Endothelial cell of umbilical vein (primary cell): ENCODE measurements around the gene ETV4. TPM values are rescaled to one million over a fixed set of nuclear protein-coding genes. Genes with fewer than 3 reads are reported as not detected.

Source experiments
- BruUV-seq: library from RNA; stranded (reverse); fragments of 400-500 nt; replicated peaks from 2 replicates; lab custom pipeline; 2021; lab: Mats Ljungman, UMichigan
- CTCF ChIA-PET: fragments of 300-600, 350-600 bp; sonication (Branson Sonifier 250); formaldehyde crosslinking; loops from one replicate; lab custom pipeline; 2021; ENCODE audit warnings: antibody characterized with exemption, inconsistent platforms; lab: Charles Lee
- POLR2A ChIA-PET: fragments of 300-600, 350-600 bp; sonication (Branson Sonifier 250); formaldehyde crosslinking; loops from one replicate; lab custom pipeline; 2021; ENCODE audit warnings: antibody characterized with exemption, inconsistent platforms; lab: Charles Lee
- DNase-seq: peaks from one replicate; pipeline ENCODE4 v3.0.0-alpha.2; 2011; ENCODE audit warnings: low read depth, low spot score
- FAIRE-seq: peaks from 2 replicates; lab custom pipeline; 2011; peaks lifted over from hg19 to GRCh38; lab: Jason Lieb, UNC
- H2AFZ ChIP-seq: 2 replicates; pipeline ENCODE4 v1.6.0; 2012; ENCODE audit warnings: low read depth, low read length, control low read depth, inconsistent platforms
- H3K27ac ChIP-seq: 2 replicates; pipeline ENCODE4 v1.5.1; 2011; ENCODE audit warnings: low read depth, mild to moderate bottlenecking, control low read depth, low read length, moderate library complexity; ENCODE audit not compliant: insufficient read depth
- H3K27me3 ChIP-seq, 2 experiments: 2 replicates each; pipeline versions ENCODE4 v1.6.0 to v1.6.1; 2011; ENCODE audit warnings: low read length in 2 of 2, mixed read lengths in 1 of 2; ENCODE audit not compliant: control insufficient read depth in 2 of 2, insufficient read depth in 2 of 2
- H3K36me3 ChIP-seq, 2 experiments: 2 replicates in 1 of 2; 3 replicates in 1 of 2; pipeline ENCODE4 v1.5.1; 2011; ENCODE audit warnings: low read length in 2 of 2, mild to moderate bottlenecking in 1 of 2, moderate library complexity in 1 of 2; ENCODE audit not compliant: control insufficient read depth in 2 of 2, insufficient read depth in 2 of 2; ENCODE audit errors: extremely low read depth in 1 of 2
- H3K4me1 ChIP-seq: 3 replicates; pipeline ENCODE4 v1.5.1; 2011; ENCODE audit warnings: mild to moderate bottlenecking, low read length; ENCODE audit not compliant: control insufficient read depth, insufficient read depth; ENCODE audit errors: extremely low read depth
- H3K4me2 ChIP-seq: 2 replicates; pipeline ENCODE4 v1.6.1; 2011; ENCODE audit warnings: low read length, control low read depth, mixed read lengths; ENCODE audit not compliant: insufficient read depth
- H3K4me3 ChIP-seq, 3 experiments: fragments of 200-600 bp in 1 of 3; sonication (generic), shearing (Covaris generic) in 1 of 3; replicated peaks in 1 of 3; 2 replicates each; pipeline ENCODE4 v1.5.1; 2011 to 2016; ENCODE audit warnings: control low read depth in 3 of 3, low read length in 3 of 3, mild to moderate bottlenecking in 2 of 3, inconsistent platforms in 1 of 3, low read depth in 1 of 3, moderate library complexity in 1 of 3; ENCODE audit not compliant: insufficient read depth in 1 of 3
- H3K79me2 ChIP-seq: 2 replicates; pipeline ENCODE4 v1.6.0; 2012; ENCODE audit warnings: low read length, inconsistent platforms; ENCODE audit not compliant: control insufficient read depth, insufficient read depth
- H3K9ac ChIP-seq: replicated peaks from 2 replicates; pipeline ENCODE3; 2011; ENCODE audit warnings: low read length, control low read depth; ENCODE audit not compliant: insufficient read depth; ENCODE audit errors: extremely low read depth
- H3K9me1 ChIP-seq: replicated peaks from 3 replicates; pipeline ENCODE4 v1.6.0; 2011; ENCODE audit warnings: mild to moderate bottlenecking, low read length; ENCODE audit not compliant: control insufficient read depth, insufficient read depth; ENCODE audit errors: extremely low read depth
- H3K9me3 ChIP-seq: replicated peaks from 2 replicates; pipeline ENCODE4 v1.5.1; 2012; ENCODE audit warnings: low read length, inconsistent platforms; ENCODE audit not compliant: control insufficient read depth, insufficient read depth
- H4K20me1 ChIP-seq: replicated peaks from 2 replicates; pipeline ENCODE3; 2011; ENCODE audit warnings: mild to moderate bottlenecking, low read length; ENCODE audit not compliant: control insufficient read depth, insufficient read depth; ENCODE audit errors: extremely low read depth
- EZH2 ChIP-seq: IDR thresholded peaks from 2 replicates; pipeline ENCODE4 v1.6.1; 2012; ENCODE audit warnings: borderline replicate concordance, low read depth, mild to moderate bottlenecking, moderate library complexity, low read length, inconsistent platforms; ENCODE audit not compliant: severe bottlenecking
- FOS ChIP-seq: IDR thresholded peaks from 2 replicates; pipeline ENCODE4 v1.6.1; 2011; ENCODE audit warnings: mild to moderate bottlenecking, low read length, moderate library complexity, borderline replicate concordance; ENCODE audit not compliant: insufficient read depth
- GATA2 ChIP-seq: IDR thresholded peaks from 2 replicates; pipeline ENCODE4 v1.7.0; 2011; ENCODE audit warnings: low read depth, mild to moderate bottlenecking, moderate library complexity, mixed read lengths, low read length; ENCODE audit not compliant: insufficient read length, insufficient read depth
- JUN ChIP-seq: IDR thresholded peaks from 2 replicates; pipeline ENCODE4 v1.6.1; 2011; ENCODE audit warnings: borderline replicate concordance, low read depth; ENCODE audit not compliant: insufficient read length, insufficient read depth
- MAX ChIP-seq: IDR thresholded peaks from 2 replicates; pipeline ENCODE4 v1.6.1; 2011; ENCODE audit not compliant: insufficient read depth, insufficient read length
- MYC ChIP-seq: IDR thresholded peaks from one replicate; pipeline ENCODE4 v1.6.1; 2011; ENCODE audit warnings: mild to moderate bottlenecking, low read depth, low read length
- POLR2A ChIP-seq: IDR thresholded peaks from 2 replicates; pipeline ENCODE4 v1.6.1; 2012; ENCODE audit warnings: low read depth, mild to moderate bottlenecking, control low read depth, low read length
- POLR2AphosphoS5 ChIP-seq: IDR thresholded peaks from 2 replicates; pipeline ENCODE4 v1.6.1; 2012; ENCODE audit warnings: low read depth, mild to moderate bottlenecking, control low read depth, low read length, moderate library complexity; ENCODE audit not compliant: insufficient read depth
- dilution Hi-C: fragments of 300-500 bp; cut with MboI; formaldehyde crosslinking; loops from one replicate; pipeline ENCODE4 v1.15.0; 2019; ENCODE audit warnings: low sequenced_read_pairs; ENCODE audit not compliant: extremely low pct_ligation_motif_present
- intact Hi-C: fragments of 100-400 bp; cut with micrococcal nuclease; formaldehyde crosslinking; loops from one replicate; pipeline ENCODE4 v1.10.0; 2022
- polyA plus RNA-seq, 4 experiments: library from polyadenylated mRNA; depleted of rRNA in 3 of 4; stranded (reverse) in 3 of 4; unstranded in 1 of 4; fragments of >200 nt; gene quantifications; 2 replicates each; pipeline versions ENCODE4 v1.2.1 to v1.2.3, GENCODE V29; 2011 to 2012; ENCODE audit warnings: missing spikeins in 1 of 4
- total RNA-seq: library from RNA; stranded (reverse); gene quantifications from 2 replicates; pipeline ENCODE4 v1.2.3, GENCODE V29; 2021
- TF ChIP-seq, protein P1 (sequence below), 2 donors: IDR thresholded peaks; 1 replicate in 1 of 2; 2 replicates in 1 of 2; pipeline ENCODE4 v1.5.1; 2011; ENCODE audit warnings: low read length in 2 of 2, mild to moderate bottlenecking in 2 of 2, moderate library complexity in 2 of 2, control low read depth in 1 of 2, inconsistent platforms in 1 of 2, low read depth in 1 of 2; ENCODE audit not compliant: insufficient read depth in 1 of 2; ENCODE audit errors: extremely low read depth in 1 of 2

ETV4 gene
- total and polyA plus RNA-seq, 2 donors (not counting 3 experiments of a cell fraction or from before 2014, with no cell fraction given): 7.3 to 32.2 TPM

DNA sequence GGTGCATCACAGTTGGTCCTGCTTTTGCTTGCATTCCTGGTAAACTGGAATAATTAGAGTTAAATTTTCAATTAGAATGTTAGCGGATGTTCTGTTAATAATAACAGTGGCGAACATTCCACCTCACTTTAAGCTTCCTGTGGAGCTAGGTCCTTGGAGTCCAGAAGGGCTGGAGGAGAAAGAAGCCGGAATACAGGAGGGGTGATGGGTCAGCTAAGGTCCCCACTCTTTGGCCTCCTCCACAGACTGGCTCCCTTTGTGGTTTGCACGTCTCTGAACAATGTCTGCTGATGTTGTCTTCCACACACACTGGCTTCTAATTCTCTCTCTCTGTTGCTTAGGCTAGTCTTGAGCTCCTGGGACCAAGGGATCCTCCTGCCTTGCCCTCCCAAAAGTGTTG is 35.0 kb upstream of the ETV4 start:
- peaks cover 19% of the 10 kb centered on the region for H3K4me1 ChIP-seq
- no peak overlapping the region for H3K4me2 ChIP-seq
- H3K27me3 ChIP-seq: no peaks in the 10 kb centered on the region
- dilution Hi-C loops (no loop called here), intact Hi-C loops (no loop called here)
- H3K9me3 ChIP-seq: no peaks in the 10 kb centered on the region
- no peaks in the 10 kb centered on the region for H3K9me1 ChIP-seq
- H2AFZ ChIP-seq: peak overlapping the region; percentile 73
- CTCF ChIA-PET: interaction anchor here (0.8 to 10.1 kb wide), 3 partner anchors 11 to 91 kb away, joined by 4 to 595 read pairs (median 43); no protein-coding TSS in a partner anchor
- H3K27ac ChIP-seq: no peak overlapping the region
- H3K36me3 ChIP-seq: no peaks in the 10 kb centered on the region
- FAIRE-seq (peak; percentile 76), DNase-seq (no peak)
- POLR2A ChIA-PET: interaction anchor here (0.6 kb wide), 1 partner anchor 27 kb away, joined by 5 read pairs; no protein-coding TSS in a partner anchor
- no TSS peak for BruUV-seq
- TF ChIP-seq FOS (no peak), POLR2A (no peak), POLR2AphosphoS5 (no peak)
- no peaks in the 10 kb centered on the region for H4K20me1 ChIP-seq
- H3K4me3 ChIP-seq: no peak overlapping the region
- H3K79me2 ChIP-seq: no peaks in the 10 kb centered on the region
- H3K9ac ChIP-seq: no peak overlapping the region

- POLR2A ChIA-PET: interaction anchor here (0.7 kb wide), 1 partner anchor 1008 kb away, joined by 3 read pairs; no protein-coding TSS in a partner anchor
- no peak overlapping the region for H3K9ac ChIP-seq
- CTCF ChIA-PET: interaction anchor here (1.2 to 10.1 kb wide), 7 partner anchors 12 to 181 kb away, joined by 3 to 595 read pairs (median 7); partner anchors contain the start of gene DHX8
- H3K79me2 ChIP-seq: no peaks in the 10 kb centered on the region
- H3K27ac ChIP-seq: peak overlapping the region; percentile 72
- intact Hi-C loops: no loop called here
- H3K4me3 ChIP-seq: no peak overlapping the region
- H3K4me1 ChIP-seq: peaks cover 19% of the 10 kb centered on the region
- H3K9me3 ChIP-seq: no peaks in the 10 kb centered on the region
- dilution Hi-C loops: no loop called here
- H3K9me1 ChIP-seq: no peaks in the 10 kb centered on the region
- BruUV-seq: no TSS peak
- FAIRE-seq (no peak), DNase-seq (no peak)
- no peaks in the 10 kb centered on the region for H3K36me3 ChIP-seq
- no peaks in the 10 kb centered on the region for H4K20me1 ChIP-seq
- H2AFZ ChIP-seq: no peak overlapping the region
- H3K4me2 ChIP-seq: no peak overlapping the region
- no peaks in the 10 kb centered on the region for H3K27me3 ChIP-seq
- TF ChIP-seq POLR2AphosphoS5: no peak
- no peak for TF ChIP-seq MAX
- TF ChIP-seq EZH2: no peak
- TF ChIP-seq MYC: no peak
- no peak for TF ChIP-seq GATA2
- TF ChIP-seq JUN: no peak
- TF ChIP-seq, protein P1, sequence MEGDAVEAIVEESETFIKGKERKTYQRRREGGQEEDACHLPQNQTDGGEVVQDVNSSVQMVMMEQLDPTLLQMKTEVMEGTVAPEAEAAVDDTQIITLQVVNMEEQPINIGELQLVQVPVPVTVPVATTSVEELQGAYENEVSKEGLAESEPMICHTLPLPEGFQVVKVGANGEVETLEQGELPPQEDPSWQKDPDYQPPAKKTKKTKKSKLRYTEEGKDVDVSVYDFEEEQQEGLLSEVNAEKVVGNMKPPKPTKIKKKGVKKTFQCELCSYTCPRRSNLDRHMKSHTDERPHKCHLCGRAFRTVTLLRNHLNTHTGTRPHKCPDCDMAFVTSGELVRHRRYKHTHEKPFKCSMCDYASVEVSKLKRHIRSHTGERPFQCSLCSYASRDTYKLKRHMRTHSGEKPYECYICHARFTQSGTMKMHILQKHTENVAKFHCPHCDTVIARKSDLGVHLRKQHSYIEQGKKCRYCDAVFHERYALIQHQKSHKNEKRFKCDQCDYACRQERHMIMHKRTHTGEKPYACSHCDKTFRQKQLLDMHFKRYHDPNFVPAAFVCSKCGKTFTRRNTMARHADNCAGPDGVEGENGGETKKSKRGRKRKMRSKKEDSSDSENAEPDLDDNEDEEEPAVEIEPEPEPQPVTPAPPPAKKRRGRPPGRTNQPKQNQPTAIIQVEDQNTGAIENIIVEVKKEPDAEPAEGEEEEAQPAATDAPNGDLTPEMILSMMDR (IDR thresholded peaks at IDR 0.05; ENCODE audit: extremely low read depth in 1 of 2, insufficient read depth in 1 of 2, low read depth in 1 of 2, low read length in 2 of 2): no peak
- no peak for TF ChIP-seq FOS
- no peak for TF ChIP-seq POLR2A
Observed at GRCh38 chr17:43579566-43580140, 33.5 kb upstream of the ETV4 start.
